ENCODE results near the gene DPYSL4. TPM values are rescaled to one million over a fixed set of nuclear protein-coding genes. Genes with fewer than 3 reads are reported as not detected.

The DPYSL4 gene
- total RNA-seq, 4 donors from 2014 or later = 0.79 TPM; not detected in 3

DNA sequence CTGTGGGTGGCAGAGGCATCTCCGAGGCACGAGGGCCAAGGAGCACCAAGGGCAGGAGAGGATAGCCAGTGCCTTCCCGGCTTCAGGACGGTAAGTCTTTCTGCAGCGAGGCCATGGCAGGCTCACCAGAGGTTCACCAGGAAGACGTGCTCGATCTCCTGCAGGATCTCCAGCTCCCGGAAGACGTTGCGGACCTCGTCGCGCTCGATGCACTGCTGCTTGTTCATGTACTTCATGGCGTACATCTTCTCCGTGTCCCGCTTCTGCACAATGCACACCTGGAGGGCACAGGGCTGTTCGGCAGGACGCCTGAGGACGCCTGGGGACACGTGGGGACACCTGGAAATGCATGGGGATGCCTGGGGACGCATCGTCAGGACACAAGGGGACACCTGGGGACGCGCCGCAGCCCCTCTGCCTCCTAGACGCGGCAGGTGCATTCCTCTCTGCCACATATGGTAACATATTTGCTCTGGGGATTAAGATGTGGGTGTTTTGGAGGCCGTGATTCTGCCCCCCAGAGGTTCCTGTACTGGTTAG is 41.2 kb downstream of the DPYSL4 start:
- peaks cover 0 to 14% (median 5%) of the 10 kb centered on the region in 4 donors for H3K4me1 ChIP-seq
- intact Hi-C loops (cut with DNase I; ENCODE audit: low total_unique reads) = loop anchor here (5.0 kb wide), 1 partner anchor 224 kb away; no protein-coding TSS in a partner anchor
- in situ Hi-C loops (cut with MboI; ENCODE audit: low pct_ligation_motif_present in 1 of 4, low pct_unique_long_range_greater_than_20kb in 1 of 4, low sequenced_read_pairs in 3 of 4) = loop anchor here (10.0 to 25.0 kb wide), 4 partner anchors 109 to 409 kb away; partner anchors contain the start of gene LRRC27 (in 1 of the 4)
- H3K36me3 ChIP-seq = no peaks in the 10 kb centered on the region
- H3K4me3 ChIP-seq = no peak overlapping the region
- no peak for TF ChIP-seq POLR2AphosphoS5 (IDR thresholded peaks at IDR 0.05)
- no peaks in the 10 kb centered on the region for H3K9me3 ChIP-seq
- 60 to 89% methylated on average over 1 to 29 of the region's 29 CpGs for WGBS, 2 donors (ENCODE audit: low coverage in 1 of 2)
- no peak overlapping the region for H3K27ac ChIP-seq
- H3K27me3 ChIP-seq = no peaks in the 10 kb centered on the region
- DNase-seq = no peak

DNA sequence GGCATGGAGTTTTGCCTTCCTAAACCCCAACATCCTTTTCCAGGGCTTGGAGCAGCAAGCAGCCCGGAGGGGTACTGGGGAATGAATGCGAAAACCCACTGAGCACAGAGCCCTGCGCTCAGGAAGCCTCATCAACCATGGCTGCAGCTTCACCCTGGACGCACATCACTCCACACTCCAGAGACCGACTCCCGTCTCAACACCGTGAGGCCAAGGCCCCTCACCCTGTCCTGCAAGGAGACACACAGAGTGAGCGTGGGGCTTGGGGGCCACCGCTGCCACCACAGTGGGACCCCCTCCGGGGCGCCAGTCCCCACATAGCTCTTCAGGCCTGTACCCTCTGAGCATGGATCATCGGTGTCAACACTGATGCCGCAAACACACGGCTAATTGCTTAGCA is 41.9 kb downstream of the DPYSL4 start:
- no peak overlapping the region for H3K4me3 ChIP-seq
- in situ Hi-C loops (cut with MboI; ENCODE audit: low pct_ligation_motif_present in 1 of 4, low pct_unique_long_range_greater_than_20kb in 1 of 4, low sequenced_read_pairs in 3 of 4) (loop anchor here (10.0 to 25.0 kb wide), 4 partner anchors 109 to 409 kb away; partner anchors contain the start of gene LRRC27 (in 1 of the 4)), intact Hi-C loops (cut with DNase I; ENCODE audit: low total_unique reads) (loop anchor here (5.0 kb wide), 1 partner anchor 224 kb away; no protein-coding TSS in a partner anchor)
- no peaks in the 10 kb centered on the region for H3K9me3 ChIP-seq
- TF ChIP-seq, protein P1, sequence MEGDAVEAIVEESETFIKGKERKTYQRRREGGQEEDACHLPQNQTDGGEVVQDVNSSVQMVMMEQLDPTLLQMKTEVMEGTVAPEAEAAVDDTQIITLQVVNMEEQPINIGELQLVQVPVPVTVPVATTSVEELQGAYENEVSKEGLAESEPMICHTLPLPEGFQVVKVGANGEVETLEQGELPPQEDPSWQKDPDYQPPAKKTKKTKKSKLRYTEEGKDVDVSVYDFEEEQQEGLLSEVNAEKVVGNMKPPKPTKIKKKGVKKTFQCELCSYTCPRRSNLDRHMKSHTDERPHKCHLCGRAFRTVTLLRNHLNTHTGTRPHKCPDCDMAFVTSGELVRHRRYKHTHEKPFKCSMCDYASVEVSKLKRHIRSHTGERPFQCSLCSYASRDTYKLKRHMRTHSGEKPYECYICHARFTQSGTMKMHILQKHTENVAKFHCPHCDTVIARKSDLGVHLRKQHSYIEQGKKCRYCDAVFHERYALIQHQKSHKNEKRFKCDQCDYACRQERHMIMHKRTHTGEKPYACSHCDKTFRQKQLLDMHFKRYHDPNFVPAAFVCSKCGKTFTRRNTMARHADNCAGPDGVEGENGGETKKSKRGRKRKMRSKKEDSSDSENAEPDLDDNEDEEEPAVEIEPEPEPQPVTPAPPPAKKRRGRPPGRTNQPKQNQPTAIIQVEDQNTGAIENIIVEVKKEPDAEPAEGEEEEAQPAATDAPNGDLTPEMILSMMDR (IDR thresholded peaks at IDR 0.05) = no peak
- TF ChIP-seq POLR2AphosphoS5 (IDR thresholded peaks at IDR 0.05) (no peak), EP300 (IDR thresholded peaks at IDR 0.05; ENCODE audit: low read depth) (no peak), POLR2A (IDR thresholded peaks at IDR 0.05) (no peak)
- DNase-seq = no peak
- H3K27me3 ChIP-seq = no peaks in the 10 kb centered on the region
- no peak overlapping the region for H3K27ac ChIP-seq
- H3K36me3 ChIP-seq = no peaks in the 10 kb centered on the region
- H3K4me1 ChIP-seq = peaks cover 0 to 14% (median 5%) of the 10 kb centered on the region in 4 donors
- 91% methylated on average over 12 of the region's 14 CpGs; no CpG with 5 or more reads in 1 of the 2 donors for WGBS, 2 donors (ENCODE audit: low coverage in 1 of 2)

DNA sequence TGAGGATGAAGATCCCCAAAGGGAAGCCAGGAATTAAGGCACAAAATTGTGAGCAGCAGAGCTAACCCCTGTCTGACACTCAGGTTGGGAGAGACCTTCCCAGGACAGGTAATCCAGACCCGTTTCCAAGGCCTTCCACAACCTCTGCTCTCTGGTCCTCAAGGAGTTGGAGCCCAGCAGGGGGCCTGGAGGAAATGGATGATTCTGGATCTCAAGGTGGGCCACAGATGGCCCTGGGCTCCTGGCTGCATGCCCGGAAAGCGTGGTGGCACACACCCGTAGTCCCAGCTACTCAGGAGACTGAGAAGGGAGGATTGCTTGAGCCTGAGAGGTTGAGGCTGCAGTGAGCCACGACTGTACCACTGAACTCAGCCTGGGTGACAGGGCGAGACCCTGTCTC is 42.3 kb downstream of the DPYSL4 start:
- 88% methylated on average over 6 of the region's 6 CpGs; no CpG with 5 or more reads in 1 of the 2 donors for WGBS, 2 donors (ENCODE audit: low coverage in 1 of 2)
- DNase-seq = no peak
- intact Hi-C loops (cut with DNase I; ENCODE audit: low total_unique reads) = loop anchor here (5.0 kb wide), 1 partner anchor 223 kb away; no protein-coding TSS in a partner anchor
- no peak overlapping the region for H3K4me3 ChIP-seq
- H3K27ac ChIP-seq = no peak overlapping the region
- TF ChIP-seq POLR2A (IDR thresholded peaks at IDR 0.05) (no peak), POLR2AphosphoS5 (IDR thresholded peaks at IDR 0.05) (no peak), EP300 (IDR thresholded peaks at IDR 0.05; ENCODE audit: low read depth) (no peak)
- TF ChIP-seq, protein P1 (IDR thresholded peaks at IDR 0.05) = no peak
- in situ Hi-C loops (cut with MboI; ENCODE audit: low pct_ligation_motif_present in 1 of 4, low pct_unique_long_range_greater_than_20kb in 1 of 4, low sequenced_read_pairs in 3 of 4) = loop anchor here (10.0 to 25.0 kb wide), 4 partner anchors 108 to 408 kb away; partner anchors contain the start of gene LRRC27 (in 1 of the 4)
- no peaks in the 10 kb centered on the region for H3K27me3 ChIP-seq
- no peaks in the 10 kb centered on the region for H3K36me3 ChIP-seq
- peaks cover 0 to 14% (median 5%) of the 10 kb centered on the region in 4 donors for H3K4me1 ChIP-seq
- no peaks in the 10 kb centered on the region for H3K9me3 ChIP-seq

DNA sequence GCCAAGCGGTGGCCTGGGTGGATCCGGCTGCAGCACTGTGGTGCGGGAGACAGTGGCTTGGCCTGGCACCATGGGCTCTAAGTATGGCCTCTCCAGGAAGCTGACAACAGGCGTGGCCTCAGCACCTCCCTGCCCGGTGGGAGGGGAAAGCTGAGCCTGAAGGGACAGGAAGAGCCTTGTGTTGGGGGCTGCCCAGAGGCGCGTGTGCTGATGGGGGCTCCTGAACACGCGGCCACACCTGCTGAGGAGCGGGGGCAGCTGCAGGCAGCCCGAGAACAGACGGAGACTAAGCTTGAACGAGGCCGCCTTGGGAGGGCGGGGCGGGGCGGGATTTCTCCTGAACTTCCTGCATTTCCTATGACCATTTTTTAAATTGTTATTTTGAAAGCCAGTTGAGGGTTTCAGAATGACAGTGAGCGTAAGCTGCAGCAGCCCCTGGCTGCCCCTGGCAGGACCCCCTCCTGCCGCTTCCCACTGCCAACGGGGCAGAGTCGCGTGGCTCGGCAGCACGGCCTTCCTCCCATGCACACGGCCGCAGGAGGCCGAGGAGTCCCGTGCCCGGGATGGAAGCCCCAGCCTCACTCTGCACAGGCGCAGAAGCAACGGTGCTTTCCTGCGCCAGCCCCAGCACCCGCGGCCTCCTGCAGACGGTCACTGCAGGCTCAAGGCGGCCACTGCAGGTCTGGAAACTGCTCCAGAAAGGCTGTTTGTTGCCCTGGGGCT is 43.2 kb downstream of the DPYSL4 start:
- peaks cover 0 to 14% (median 5%) of the 10 kb centered on the region in 4 donors for H3K4me1 ChIP-seq
- peak overlapping the region; percentile 14 to 63 (median 48) for H3K27ac ChIP-seq
- no peaks in the 10 kb centered on the region for H3K9me3 ChIP-seq
- H3K36me3 ChIP-seq = no peaks in the 10 kb centered on the region
- DNase-seq = peak; percentile 22
- H3K27me3 ChIP-seq = no peaks in the 10 kb centered on the region
- intact Hi-C loops (cut with DNase I; ENCODE audit: low total_unique reads) (loop anchor here (5.0 kb wide), 1 partner anchor 222 kb away; no protein-coding TSS in a partner anchor), in situ Hi-C loops (cut with MboI; ENCODE audit: low pct_ligation_motif_present in 1 of 4, low pct_unique_long_range_greater_than_20kb in 1 of 4, low sequenced_read_pairs in 3 of 4) (loop anchor here (10.0 to 25.0 kb wide), 4 partner anchors 107 to 407 kb away; partner anchors contain the start of gene LRRC27 (in 1 of the 4))
- WGBS, 2 donors (ENCODE audit: low coverage in 1 of 2) = 53 to 73% methylated on average over 10 to 29 of the region's 36 CpGs
- TF ChIP-seq, protein P1 (IDR thresholded peaks at IDR 0.05) = no peak
- no peak for TF ChIP-seq EP300 (IDR thresholded peaks at IDR 0.05; ENCODE audit: low read depth)
- TF ChIP-seq POLR2AphosphoS5 (IDR thresholded peaks at IDR 0.05) = no peak
- TF ChIP-seq POLR2A (IDR thresholded peaks at IDR 0.05) = no peak
- peak overlapping the region in 3 of 4 donors; percentile 6 to 32 (median 15) for H3K4me3 ChIP-seq
